Uterine smooth muscle cell (primary cell): ENCODE results near the gene ARSB. TPM values are rescaled to one million over a fixed set of nuclear protein-coding genes. Genes with fewer than 3 reads are reported as not detected.

Experiments
- total RNA-seq: library from RNA; depleted of rRNA; stranded (reverse); fragments of >200 nt; gene quantifications from 2 replicates; pipeline ENCODE4 v1.2.3, GENCODE V29; 2014

The ARSB gene
- 10.5 and 13.4 TPM in 2 replicates for total RNA-seq

GRCh38 chr5:78985116-78985724 lies at the start of gene ARSB:
Gene ARSB (minus strand): TSS chr5:78985310. CDS start chr5:78985248, 62 bp downstream.

Other genes with a start within 250 kb of the ARSB start
- 1.1 and 3.6 TPM in 2 replicates for gene DMGDH, start 84.4 kb upstream of the ARSB start, total RNA-seq
- gene BHMT2, start 84.5 kb upstream of the ARSB start, total RNA-seq = 4.5 and 6.8 TPM in 2 replicates
- gene BHMT, start 126.5 kb upstream of the ARSB start, total RNA-seq = not detected in 2 replicates